Measurements from ENCODE around the gene SYTL2. TPM values are rescaled to one million over a fixed set of nuclear protein-coding genes. Genes with fewer than 3 reads are reported as not detected.

The SYTL2 gene
- polyA plus RNA-seq, 1 of the 3 experiments (the other 2 are of a cell fraction) = 36.0 TPM

DNA sequence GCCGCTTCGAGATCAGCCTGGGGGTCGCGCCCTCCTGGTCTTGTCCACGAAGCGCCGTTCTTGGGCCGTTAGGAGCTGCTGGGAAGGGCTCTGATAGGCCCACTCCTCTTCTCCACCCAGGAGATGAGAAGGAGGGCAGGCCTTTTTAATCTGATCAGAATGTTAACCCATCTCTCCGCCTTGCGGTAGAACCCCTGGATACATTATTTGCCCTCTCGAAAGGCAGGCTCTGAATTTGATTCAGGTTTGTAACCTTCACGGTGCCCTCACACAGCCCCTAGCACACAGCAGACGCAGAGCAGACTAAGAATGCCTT is 44.4 kb upstream of the SYTL2 start, which contains the start of gene CCDC83:
Gene CCDC83 (plus strand): TSS at position 43 of the 316 bp plus-strand sequence. CDS start 9,741 bp downstream, outside the sequence.
- H3K9ac ChIP-seq = peak within 1 kb of the TSS; percentile 77
- H3K4me2 ChIP-seq = peak within 1 kb of the TSS; percentile 85
- H3K27ac ChIP-seq (ENCODE audit: low read depth in 2 of 2, low read length in 1 of 2) = peak within 1 kb of the TSS; percentile 57 to 76
- H3K79me2 ChIP-seq (ENCODE audit: insufficient read depth) = no peaks in the 10 kb centered on the region
- no peaks in the 10 kb centered on the region for H3K9me3 ChIP-seq
- no peak for DNase-seq
- no peaks in the 10 kb centered on the region for H3K27me3 ChIP-seq (ENCODE audit: insufficient read depth)
- H3K4me1 ChIP-seq (ENCODE audit: control insufficient read depth in 1 of 2, insufficient read depth in 2 of 2, low read depth in 1 of 2, low read length in 1 of 2) = peaks cover 0 to 8% of the 10 kb centered on the region in 2 experiments; a peak in 1 of 4 replicates
- ChIA-PET POLR2A (no interaction called here), CTCF (interaction anchor here (0.6 to 2.2 kb wide), 60 partner anchors 9 to 961 kb away, joined by 3 to 37 read pairs (median 4); partner anchors contain the start of genes EED and TMEM126B)
- WGBS (ENCODE audit: low lambda C conversion rate) = 95% methylated on average over 13 of the region's 13 CpGs
- H3K9me2 ChIP-seq = no peaks in the 10 kb centered on the region
- H3K4me3 ChIP-seq (ENCODE audit: low read depth in 2 of 2, low read length in 1 of 2) = peak within 1 kb of the TSS; percentile 53 to 64
- no peak for TF ChIP-seq ELF1 (IDR thresholded peaks at IDR 0.05)
- TF ChIP-seq RXRA (IDR thresholded peaks at IDR 0.05; ENCODE audit: borderline replicate concordance, low read depth) = no peak
- no peak for TF ChIP-seq FOXM1 (IDR thresholded peaks at IDR 0.05; ENCODE audit: low read depth)
- TF ChIP-seq GATA2 (CRISPR knock-in tag; IDR thresholded peaks at IDR 0.05) = no peak
- no peak for TF ChIP-seq EZH2phosphoT487 (IDR thresholded peaks at IDR 0.05; ENCODE audit: borderline replicate concordance, low read depth)
- TF ChIP-seq RCOR1 (IDR thresholded peaks at IDR 0.05; ENCODE audit: low read length) = no peak
- TF ChIP-seq GABPA (IDR thresholded peaks at IDR 0.05; ENCODE audit: low read depth) = no peak
- no peak for TF ChIP-seq TEAD4 (IDR thresholded peaks at IDR 0.05; ENCODE audit: borderline replicate concordance, insufficient read depth)
- no peak for TF ChIP-seq RAD21 (IDR thresholded peaks at IDR 0.05; ENCODE audit: low read length)
- TF ChIP-seq, protein P1, sequence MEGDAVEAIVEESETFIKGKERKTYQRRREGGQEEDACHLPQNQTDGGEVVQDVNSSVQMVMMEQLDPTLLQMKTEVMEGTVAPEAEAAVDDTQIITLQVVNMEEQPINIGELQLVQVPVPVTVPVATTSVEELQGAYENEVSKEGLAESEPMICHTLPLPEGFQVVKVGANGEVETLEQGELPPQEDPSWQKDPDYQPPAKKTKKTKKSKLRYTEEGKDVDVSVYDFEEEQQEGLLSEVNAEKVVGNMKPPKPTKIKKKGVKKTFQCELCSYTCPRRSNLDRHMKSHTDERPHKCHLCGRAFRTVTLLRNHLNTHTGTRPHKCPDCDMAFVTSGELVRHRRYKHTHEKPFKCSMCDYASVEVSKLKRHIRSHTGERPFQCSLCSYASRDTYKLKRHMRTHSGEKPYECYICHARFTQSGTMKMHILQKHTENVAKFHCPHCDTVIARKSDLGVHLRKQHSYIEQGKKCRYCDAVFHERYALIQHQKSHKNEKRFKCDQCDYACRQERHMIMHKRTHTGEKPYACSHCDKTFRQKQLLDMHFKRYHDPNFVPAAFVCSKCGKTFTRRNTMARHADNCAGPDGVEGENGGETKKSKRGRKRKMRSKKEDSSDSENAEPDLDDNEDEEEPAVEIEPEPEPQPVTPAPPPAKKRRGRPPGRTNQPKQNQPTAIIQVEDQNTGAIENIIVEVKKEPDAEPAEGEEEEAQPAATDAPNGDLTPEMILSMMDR (IDR thresholded peaks at IDR 0.05) = no peak
- TF ChIP-seq, protein P2, sequence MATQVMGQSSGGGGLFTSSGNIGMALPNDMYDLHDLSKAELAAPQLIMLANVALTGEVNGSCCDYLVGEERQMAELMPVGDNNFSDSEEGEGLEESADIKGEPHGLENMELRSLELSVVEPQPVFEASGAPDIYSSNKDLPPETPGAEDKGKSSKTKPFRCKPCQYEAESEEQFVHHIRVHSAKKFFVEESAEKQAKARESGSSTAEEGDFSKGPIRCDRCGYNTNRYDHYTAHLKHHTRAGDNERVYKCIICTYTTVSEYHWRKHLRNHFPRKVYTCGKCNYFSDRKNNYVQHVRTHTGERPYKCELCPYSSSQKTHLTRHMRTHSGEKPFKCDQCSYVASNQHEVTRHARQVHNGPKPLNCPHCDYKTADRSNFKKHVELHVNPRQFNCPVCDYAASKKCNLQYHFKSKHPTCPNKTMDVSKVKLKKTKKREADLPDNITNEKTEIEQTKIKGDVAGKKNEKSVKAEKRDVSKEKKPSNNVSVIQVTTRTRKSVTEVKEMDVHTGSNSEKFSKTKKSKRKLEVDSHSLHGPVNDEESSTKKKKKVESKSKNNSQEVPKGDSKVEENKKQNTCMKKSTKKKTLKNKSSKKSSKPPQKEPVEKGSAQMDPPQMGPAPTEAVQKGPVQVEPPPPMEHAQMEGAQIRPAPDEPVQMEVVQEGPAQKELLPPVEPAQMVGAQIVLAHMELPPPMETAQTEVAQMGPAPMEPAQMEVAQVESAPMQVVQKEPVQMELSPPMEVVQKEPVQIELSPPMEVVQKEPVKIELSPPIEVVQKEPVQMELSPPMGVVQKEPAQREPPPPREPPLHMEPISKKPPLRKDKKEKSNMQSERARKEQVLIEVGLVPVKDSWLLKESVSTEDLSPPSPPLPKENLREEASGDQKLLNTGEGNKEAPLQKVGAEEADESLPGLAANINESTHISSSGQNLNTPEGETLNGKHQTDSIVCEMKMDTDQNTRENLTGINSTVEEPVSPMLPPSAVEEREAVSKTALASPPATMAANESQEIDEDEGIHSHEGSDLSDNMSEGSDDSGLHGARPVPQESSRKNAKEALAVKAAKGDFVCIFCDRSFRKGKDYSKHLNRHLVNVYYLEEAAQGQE (IDR thresholded peaks at IDR 0.05; ENCODE audit: low read depth, low read length) = no peak
- no peak for TF ChIP-seq TAF1 (IDR thresholded peaks at IDR 0.05; ENCODE audit: borderline replicate concordance, low read depth, low read length)
- TF ChIP-seq, protein P3, sequence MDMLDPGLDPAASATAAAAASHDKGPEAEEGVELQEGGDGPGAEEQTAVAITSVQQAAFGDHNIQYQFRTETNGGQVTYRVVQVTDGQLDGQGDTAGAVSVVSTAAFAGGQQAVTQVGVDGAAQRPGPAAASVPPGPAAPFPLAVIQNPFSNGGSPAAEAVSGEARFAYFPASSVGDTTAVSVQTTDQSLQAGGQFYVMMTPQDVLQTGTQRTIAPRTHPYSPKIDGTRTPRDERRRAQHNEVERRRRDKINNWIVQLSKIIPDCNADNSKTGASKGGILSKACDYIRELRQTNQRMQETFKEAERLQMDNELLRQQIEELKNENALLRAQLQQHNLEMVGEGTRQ (IDR thresholded peaks at IDR 0.05; ENCODE audit: borderline replicate concordance, low read depth, low read length) = no peak
- TF ChIP-seq MEF2A (IDR thresholded peaks at IDR 0.05; ENCODE audit: borderline replicate concordance, low read depth) = no peak
- no peak for TF ChIP-seq SMC3 (IDR thresholded peaks at IDR 0.05; ENCODE audit: low read depth, low read length)
- TF ChIP-seq, protein P4, sequence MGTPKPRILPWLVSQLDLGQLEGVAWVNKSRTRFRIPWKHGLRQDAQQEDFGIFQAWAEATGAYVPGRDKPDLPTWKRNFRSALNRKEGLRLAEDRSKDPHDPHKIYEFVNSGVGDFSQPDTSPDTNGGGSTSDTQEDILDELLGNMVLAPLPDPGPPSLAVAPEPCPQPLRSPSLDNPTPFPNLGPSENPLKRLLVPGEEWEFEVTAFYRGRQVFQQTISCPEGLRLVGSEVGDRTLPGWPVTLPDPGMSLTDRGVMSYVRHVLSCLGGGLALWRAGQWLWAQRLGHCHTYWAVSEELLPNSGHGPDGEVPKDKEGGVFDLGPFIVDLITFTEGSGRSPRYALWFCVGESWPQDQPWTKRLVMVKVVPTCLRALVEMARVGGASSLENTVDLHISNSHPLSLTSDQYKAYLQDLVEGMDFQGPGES (IDR thresholded peaks at IDR 0.05; ENCODE audit: low read depth, low read length) = no peak
- no peak for TF ChIP-seq RFX5 (IDR thresholded peaks at IDR 0.05; ENCODE audit: low read length)
- TF ChIP-seq NRF1 (IDR thresholded peaks at IDR 0.05; ENCODE audit: low read depth, low read length) = no peak
- no peak for TF ChIP-seq EP300 (IDR thresholded peaks at IDR 0.05; ENCODE audit: borderline replicate concordance in 1 of 2, low read depth in 1 of 2, low read length in 1 of 2)
- TF ChIP-seq, protein P5, sequence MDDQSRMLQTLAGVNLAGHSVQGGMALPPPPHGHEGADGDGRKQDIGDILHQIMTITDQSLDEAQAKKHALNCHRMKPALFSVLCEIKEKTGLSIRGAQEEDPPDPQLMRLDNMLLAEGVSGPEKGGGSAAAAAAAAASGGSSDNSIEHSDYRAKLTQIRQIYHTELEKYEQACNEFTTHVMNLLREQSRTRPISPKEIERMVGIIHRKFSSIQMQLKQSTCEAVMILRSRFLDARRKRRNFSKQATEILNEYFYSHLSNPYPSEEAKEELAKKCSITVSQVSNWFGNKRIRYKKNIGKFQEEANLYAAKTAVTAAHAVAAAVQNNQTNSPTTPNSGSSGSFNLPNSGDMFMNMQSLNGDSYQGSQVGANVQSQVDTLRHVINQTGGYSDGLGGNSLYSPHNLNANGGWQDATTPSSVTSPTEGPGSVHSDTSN (IDR thresholded peaks at IDR 0.05) = no peak
- H3K36me3 ChIP-seq (replicated peaks in 1 of 2; ENCODE audit: control insufficient read depth in 1 of 2, insufficient read depth in 2 of 2, low read length in 1 of 2) = no peaks in the 10 kb centered on the region
- H2AFZ ChIP-seq (ENCODE audit: low read depth) = peak within 1 kb of the TSS; percentile 96
- no peaks in the 10 kb centered on the region for H3F3A ChIP-seq (replicated peaks; ENCODE audit: insufficient read depth)
- no peaks in the 10 kb centered on the region for H4K20me1 ChIP-seq (ENCODE audit: insufficient read depth)

All from SK-N-SH (cell line).